Smooth muscle cell (in vitro differentiated cells): ENCODE results near the gene MKRN2. TPM values are rescaled to one million over a fixed set of nuclear protein-coding genes. Genes with fewer than 3 reads are reported as not detected.

Source experiments
- DNase-seq: peaks from one replicate; lab custom pipeline; 2025; ENCODE audit not compliant: unreplicated experiment; lab: John Stamatoyannopoulos, UW
- H2AFZ ChIP-seq: fragments of 200-600 bp; sonication (generic); 2 replicates; pipeline ENCODE4 v1.6.0; 2016; ENCODE audit warnings: antibody characterized with exemption, low read depth, mild to moderate bottlenecking
- H3F3A ChIP-seq: fragments of 200-600 bp; sonication (generic); 2 replicates; pipeline ENCODE4 v1.6.0; 2017; ENCODE audit warnings: antibody characterized with exemption, low read depth
- H3K27ac ChIP-seq: fragments of 200-600 bp; sonication (generic); 2 replicates; pipeline ENCODE4 v1.5.1; 2016; ENCODE audit warnings: low read depth, mild to moderate bottlenecking
- H3K27me3 ChIP-seq: fragments of 200-600 bp; sonication (generic); 2 replicates; pipeline ENCODE4 v1.6.1; 2016; ENCODE audit warnings: low read depth, mild to moderate bottlenecking
- H3K36me3 ChIP-seq: fragments of 200-600 bp; sonication (generic); 2 replicates; pipeline ENCODE4 v1.5.1; 2016; ENCODE audit warnings: low read depth
- H3K4me1 ChIP-seq: fragments of 200-600 bp; sonication (generic); 2 replicates; pipeline ENCODE4 v1.5.1; 2016; ENCODE audit warnings: low read depth
- H3K4me2 ChIP-seq: fragments of 200-600 bp; sonication (generic); 2 replicates; pipeline ENCODE4 v1.6.0; 2016; ENCODE audit warnings: mild to moderate bottlenecking
- H3K4me3 ChIP-seq: fragments of 200-600 bp; sonication (generic); 2 replicates; pipeline ENCODE4 v1.5.1; 2016; ENCODE audit warnings: mild to moderate bottlenecking
- H3K79me2 ChIP-seq: fragments of 200-600 bp; sonication (generic); 2 replicates; pipeline ENCODE4 v1.6.0; 2016; ENCODE audit warnings: low read depth, mild to moderate bottlenecking
- H3K9ac ChIP-seq: fragments of 200-600 bp; sonication (generic); 2 replicates; pipeline ENCODE4 v1.6.0; 2016; ENCODE audit warnings: low read depth
- H3K9me3 ChIP-seq: fragments of 200-600 bp; sonication (generic); replicated peaks from 2 replicates; pipeline ENCODE4 v1.5.1; 2016; ENCODE audit warnings: low read depth
- H4K20me1 ChIP-seq: fragments of 200-600 bp; sonication (generic); 2 replicates; pipeline ENCODE4 v1.6.0; 2016; ENCODE audit warnings: low read depth
- CTCF ChIP-seq: fragments of 200-600 bp; sonication (generic); IDR thresholded peaks from 2 replicates; pipeline ENCODE4 v1.5.1; 2017; ENCODE audit warnings: borderline replicate concordance, mild to moderate bottlenecking, antibody characterized with exemption; ENCODE audit not compliant: insufficient read depth, poor library complexity, severe bottlenecking
- WGBS: methylation state at CpG from one replicate; pipeline ENCODE4 v1.1.7; 2016; ENCODE audit warnings: low lambda C conversion rate; 5-methylcytosine and 5-hydroxymethylcytosine counted together
- polyA plus RNA-seq: library from polyadenylated mRNA; unstranded; fragments of >200 nt; fragmentation: Nextera tagmentation; extraction: Ambion mirVana; gene quantifications from 2 replicates; pipeline ENCODE4 v1.2.1, GENCODE V29; 2016
- total RNA-seq: library from RNA; depleted of rRNA; stranded (reverse); fragments of >200 nt; gene quantifications from 2 replicates; pipeline ENCODE4 v1.2.3, GENCODE V29; 2014

MKRN2 gene
- total and polyA plus RNA-seq, 2 experiments from 2014 or later: 29.3 to 36.6 TPM

GRCh38 chr3:12509466-12509865 lies 47.4 kb upstream of the MKRN2 start:
- Histone ChIP-seq H3K36me3 (no peaks in the 10 kb centered on the region), H3K27me3 (no peaks in the 10 kb centered on the region), H3K9ac (no peak overlapping the region), H3F3A (peaks cover 15% of the 10 kb centered on the region), H3K4me2 (no peak overlapping the region), H3K9me3 (no peaks in the 10 kb centered on the region), H3K4me3 (no peak overlapping the region), H3K4me1 (peaks cover 17% of the 10 kb centered on the region), H3K79me2 (no peaks in the 10 kb centered on the region), H4K20me1 (peaks cover 3% of the 10 kb centered on the region), H3K27ac (no peak overlapping the region), H2AFZ (no peak overlapping the region)
- no peak for DNase-seq
- 65% methylated on average over 3 of the region's 3 CpGs for WGBS
- TF ChIP-seq CTCF: no peak

- 97% methylated on average over 4 of the region's 4 CpGs for WGBS
- H3K79me2 ChIP-seq: no peaks in the 10 kb centered on the region
- no peaks in the 10 kb centered on the region for H3K27me3 ChIP-seq
- no peak overlapping the region for H3K4me2 ChIP-seq
- DNase-seq: no peak
- no peak overlapping the region for H2AFZ ChIP-seq
- peaks cover 9% of the 10 kb centered on the region for H3F3A ChIP-seq
- H3K27ac ChIP-seq: no peak overlapping the region
- H3K9ac ChIP-seq: no peak overlapping the region
- peaks cover 17% of the 10 kb centered on the region for H3K4me1 ChIP-seq
- TF ChIP-seq CTCF: no peak
- H3K9me3 ChIP-seq: no peaks in the 10 kb centered on the region
- H4K20me1 ChIP-seq: peaks cover 3% of the 10 kb centered on the region
- H3K36me3 ChIP-seq: no peaks in the 10 kb centered on the region
- no peak overlapping the region for H3K4me3 ChIP-seq
Observed at GRCh38 chr3:12512534-12513118, 44.3 kb upstream of the MKRN2 start.

GRCh38 chr3:12513694-12514446 lies 43.0 kb upstream of the MKRN2 start:
- TF ChIP-seq CTCF: no peak
- no peak overlapping the region for H3K4me3 ChIP-seq
- no peak overlapping the region for H3K27ac ChIP-seq
- H3K36me3 ChIP-seq: no peaks in the 10 kb centered on the region
- H3K4me2 ChIP-seq: no peak overlapping the region
- no peaks in the 10 kb centered on the region for H3K9me3 ChIP-seq
- no peak for DNase-seq
- no peaks in the 10 kb centered on the region for H3K79me2 ChIP-seq
- peaks cover under 1% of the 10 kb centered on the region for H3F3A ChIP-seq
- no peaks in the 10 kb centered on the region for H3K27me3 ChIP-seq
- H4K20me1 ChIP-seq: peaks cover under 1% of the 10 kb centered on the region
- H3K9ac ChIP-seq: no peak overlapping the region
- H2AFZ ChIP-seq: no peak overlapping the region
- H3K4me1 ChIP-seq: peaks cover 14% of the 10 kb centered on the region
- 95% methylated on average over 5 of the region's 5 CpGs for WGBS

GRCh38 chr3:12515631-12516030 lies 41.3 kb upstream of the MKRN2 start:
- Histone ChIP-seq H3K9me3 (no peaks in the 10 kb centered on the region), H3K36me3 (no peaks in the 10 kb centered on the region), H3K9ac (no peak overlapping the region), H3K4me2 (no peak overlapping the region), H3K27me3 (no peaks in the 10 kb centered on the region), H2AFZ (no peak overlapping the region), H4K20me1 (no peaks in the 10 kb centered on the region), H3K4me3 (no peak overlapping the region), H3K79me2 (no peaks in the 10 kb centered on the region), H3K4me1 (peaks cover under 1% of the 10 kb centered on the region), H3K27ac (no peak overlapping the region), H3F3A (no peaks in the 10 kb centered on the region)
- TF ChIP-seq CTCF: no peak
- no peak for DNase-seq
